Panc1 (cell line): ENCODE data around the gene YWHAQ. TPM values are rescaled to one million over a fixed set of nuclear protein-coding genes. Genes with fewer than 3 reads are reported as not detected.
A peak's percentile ranks its signal among the peaks of the same experiment; 100 is the strongest.

Experiments used
- ATAC-seq: fragments of 200-7000 bp; cut with Tn5 transposase; 2 replicates; pipeline ENCODE4 v1.9.1; 2020; ENCODE audit warnings: mild to moderate bottlenecking, moderate library complexity
- BruUV-seq: library from RNA; stranded (reverse); fragments of 400-500 nt; replicated peaks from 2 replicates; lab custom pipeline; 2021; lab: Mats Ljungman, UMichigan
- CTCF ChIA-PET: fragments of 300-600 bp; sonication (Branson Sonifier 250); formaldehyde crosslinking; loops from one replicate; lab custom pipeline; 2022; ENCODE audit warnings: antibody characterized with exemption; lab: Charles Lee
- POLR2A ChIA-PET: fragments of 300-600 bp; sonication (Branson Sonifier 250); formaldehyde crosslinking; loops from one replicate; lab custom pipeline; 2022; ENCODE audit warnings: antibody characterized with exemption; lab: Charles Lee
- DNase-seq: peaks from one replicate; pipeline ENCODE4 v3.0.0-alpha.2; 2010; ENCODE audit warnings: low read depth, low spot score
- H3K27ac ChIP-seq: 2 replicates; pipeline ENCODE4 v1.5.1; 2011; ENCODE audit warnings: mild to moderate bottlenecking, low read length, inconsistent platforms
- H3K27me3 ChIP-seq: fragments of 200-500 bp; sonication (Bioruptor generic); 2 replicates; pipeline ENCODE4 v1.6.0; 2014; ENCODE audit warnings: low read length, inconsistent platforms; ENCODE audit not compliant: control insufficient read depth, insufficient read depth
- H3K36me3 ChIP-seq: fragments of 200-500 bp; sonication (Bioruptor generic); 2 replicates; pipeline ENCODE4 v1.5.1; 2014; ENCODE audit warnings: inconsistent platforms, mild to moderate bottlenecking, low read length, moderate library complexity; ENCODE audit not compliant: control insufficient read depth, insufficient read depth
- H3K4me1 ChIP-seq: 2 replicates; pipeline ENCODE4 v1.5.1; 2011; ENCODE audit warnings: inconsistent platforms, mild to moderate bottlenecking, low read length, moderate library complexity; ENCODE audit not compliant: control insufficient read depth, insufficient read depth
- H3K4me3 ChIP-seq, 2 experiments: 2 replicates each; pipeline ENCODE4 v1.5.1; 2011 to 2012; ENCODE audit warnings: low read depth in 2 of 2, low read length in 2 of 2, mild to moderate bottlenecking in 2 of 2, inconsistent platforms in 1 of 2, moderate library complexity in 1 of 2
- H3K9me3 ChIP-seq: fragments of 200-500 bp; sonication (Bioruptor generic); 2 replicates; pipeline ENCODE4 v1.5.1; 2014; ENCODE audit warnings: low read depth, mild to moderate bottlenecking, inconsistent platforms, low read length, moderate library complexity; ENCODE audit not compliant: control insufficient read depth, insufficient read depth
- CTCF ChIP-seq: fragments of 450-650 bp; IDR thresholded peaks from 2 replicates; pipeline ENCODE4 v1.5.1; 2017; ENCODE audit warnings: mild to moderate bottlenecking
- POLR2AphosphoS5 ChIP-seq: IDR thresholded peaks from 2 replicates; pipeline ENCODE4 v1.6.1; 2012; ENCODE audit warnings: mild to moderate bottlenecking, low read depth, low read length, moderate library complexity
- REST ChIP-seq, 2 experiments: IDR thresholded peaks; 2 replicates each; pipeline ENCODE4 v1.6.1; 2011 to 2012; ENCODE audit warnings: low read depth in 2 of 2, control low read depth in 1 of 2, low read length in 1 of 2, mild to moderate bottlenecking in 1 of 2, moderate library complexity in 1 of 2; ENCODE audit not compliant: insufficient read depth in 1 of 2
- SIN3A ChIP-seq: IDR thresholded peaks from 2 replicates; pipeline ENCODE4 v1.6.1; 2012; ENCODE audit warnings: low read depth, mild to moderate bottlenecking, low read length, moderate library complexity, borderline replicate concordance; ENCODE audit not compliant: insufficient read depth
- TCF7L2 ChIP-seq: IDR thresholded peaks from 2 replicates; pipeline ENCODE4 v1.6.1; 2011; ENCODE audit warnings: mild to moderate bottlenecking, low read depth, low read length, inconsistent platforms
- in situ Hi-C: cut with HindIII; loops from 2 replicates; pipeline ENCODE4 v1.10.0; 2016; ENCODE audit warnings: low sequenced_read_pairs, low pct_unique_long_range_greater_than_20kb
- intact Hi-C: fragments of 100-400 bp; cut with micrococcal nuclease; formaldehyde crosslinking; loops from one replicate; pipeline ENCODE4 v1.10.0; 2022; ENCODE audit not compliant: unreplicated experiment
- total RNA-seq: library from RNA; stranded (reverse); gene quantifications from one replicate; pipeline ENCODE4 v1.2.1, GENCODE V29; 2021; ENCODE audit not compliant: unreplicated experiment

The YWHAQ gene
- total RNA-seq, 1 experiment from 2014 or later = 683 TPM

- POLR2A ChIA-PET = interaction anchor here (1.0 kb wide), 1 partner anchor 37 kb away, joined by 3 read pairs; no protein-coding TSS in a partner anchor
- intact Hi-C loops (no loop called here), in situ Hi-C loops (no loop called here)
- ATAC-seq (peak; percentile 86), DNase-seq (no peak)
- H3K9me3 ChIP-seq = no peaks in the 10 kb centered on the region
- no TSS peak for BruUV-seq
- H3K36me3 ChIP-seq = no peaks in the 10 kb centered on the region
- peak overlapping the region; percentile 60 for H3K27ac ChIP-seq
- TF ChIP-seq TCF7L2 (no peak), POLR2AphosphoS5 (no peak), REST (IDR thresholded peaks at IDR 0.05; ENCODE audit: insufficient read depth in 1 of 2, low read depth in 2 of 2, low read length in 1 of 2) (no peak), CTCF (no peak), SIN3A (no peak)
- H3K4me1 ChIP-seq = peaks cover 21% of the 10 kb centered on the region
- H3K27me3 ChIP-seq = no peaks in the 10 kb centered on the region
- H3K4me3 ChIP-seq = peak overlapping the region; percentile 12 to 42; a peak in 3 of 4 replicates
- CTCF ChIA-PET = interaction anchor here (0.6 kb wide), 1 partner anchor 14 kb away, joined by 15 read pairs; no protein-coding TSS in a partner anchor
Measured at GRCh38 chr2:9675415-9676351, 44.9 kb upstream of the YWHAQ start.

- Histone ChIP-seq H3K36me3 (no peaks in the 10 kb centered on the region), H3K4me1 (peaks cover 21% of the 10 kb centered on the region), H3K27ac (peak overlapping the region; percentile 60), H3K4me3 (peak overlapping the region in 1 of 2 experiments; percentile 42; a peak in 2 of 4 replicates), H3K27me3 (no peaks in the 10 kb centered on the region), H3K9me3 (no peaks in the 10 kb centered on the region)
- intact Hi-C loops (no loop called here), in situ Hi-C loops (no loop called here)
- TF ChIP-seq REST (IDR thresholded peaks at IDR 0.05; ENCODE audit: insufficient read depth in 1 of 2, low read depth in 2 of 2, low read length in 1 of 2) = no peak
- CTCF ChIA-PET = no interaction called here
- POLR2A ChIA-PET = interaction anchor here (1.0 kb wide), 1 partner anchor 37 kb away, joined by 3 read pairs; no protein-coding TSS in a partner anchor
- no TSS peak for BruUV-seq
- ATAC-seq (peak; percentile 33; the same call in 1 of the 2 replicates), DNase-seq (no peak)
Measured at GRCh38 chr2:9674891-9675414, 44.2 kb upstream of the YWHAQ start.
